HG03159 (cell line): Measurements from ENCODE around the gene TSTD2.

Experiments
- ATAC-seq: cut with Tn5 transposase; IDR thresholded peaks from one replicate; pipeline ENCODE4 v1.9.1; 2021; ENCODE audit warnings: mild to moderate bottlenecking, moderate library complexity; ENCODE audit not compliant: unreplicated experiment

The TSTD2 gene

DNA sequence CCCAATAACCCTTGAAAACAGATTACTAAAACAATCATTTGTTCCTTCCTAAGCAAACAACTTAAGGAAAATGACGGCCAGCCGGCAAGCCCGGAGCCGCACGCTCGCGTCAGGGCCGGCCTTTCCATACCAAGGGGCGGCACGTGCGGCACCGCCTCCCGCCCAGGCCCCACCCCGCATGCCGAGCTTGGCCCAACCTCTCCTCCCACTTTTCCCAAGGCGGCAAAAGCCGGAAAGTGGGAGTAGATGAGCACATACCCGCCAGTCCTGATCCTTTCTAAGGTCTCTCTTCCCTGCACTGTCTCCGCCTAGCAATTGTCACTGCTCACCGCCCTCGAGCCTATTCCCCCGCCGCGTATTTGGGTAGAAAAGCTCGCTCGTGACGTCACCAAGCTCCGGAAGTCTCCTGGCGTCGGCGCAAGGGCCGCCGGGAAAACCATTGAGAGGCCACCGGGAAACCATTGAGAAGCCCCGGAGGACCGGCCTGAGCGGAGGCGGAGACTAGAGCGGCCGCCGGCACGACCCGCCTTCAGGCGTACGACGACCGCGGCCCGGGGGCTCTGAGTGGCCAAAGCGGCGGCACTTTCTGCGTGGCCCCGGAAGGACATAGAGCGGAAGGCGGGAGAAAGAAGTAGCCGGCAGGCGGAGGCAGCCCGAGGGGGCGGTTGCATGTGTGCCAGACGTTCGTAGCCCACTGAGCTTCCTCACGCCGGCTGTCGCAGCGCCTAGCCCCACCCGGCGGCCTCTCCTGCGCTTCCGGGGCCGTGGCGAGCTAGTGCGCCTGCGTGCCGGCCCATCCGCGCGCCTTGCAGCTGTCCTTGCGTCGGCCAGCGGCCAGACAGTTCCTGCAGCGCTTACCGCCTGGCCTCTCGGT is at the start of gene TSTD2, which contains the start of gene NCBP1:
Gene TSTD2, minus strand, starts transcription at position 384 of the 874 bp plus-strand sequence. CDS start 5,806 bp downstream, outside the sequence.
Gene NCBP1, plus strand, starts transcription at position 837 of the 874 bp plus-strand sequence. CDS start 61 bp downstream, outside the sequence.
- peak; percentile 84 for ATAC-seq

DNA sequence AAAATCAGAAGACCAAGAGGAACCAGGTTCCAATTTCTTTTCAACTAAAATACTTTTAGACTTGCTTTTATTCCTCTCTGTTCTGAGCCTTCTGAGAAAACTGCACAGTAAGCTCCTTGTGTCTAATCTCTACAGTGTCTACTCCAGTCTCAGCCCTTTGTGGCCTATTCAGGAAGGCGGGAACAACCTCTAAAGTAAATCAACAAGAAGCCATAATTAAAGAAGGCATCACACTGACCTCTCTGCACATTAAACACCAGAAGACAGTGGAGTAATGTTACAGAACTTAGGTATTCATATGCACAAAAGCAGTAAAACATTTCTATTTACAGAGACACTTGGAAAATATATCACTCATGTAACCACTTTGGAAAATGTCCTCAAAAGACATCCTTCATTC is 49.1 kb upstream of the TSTD2 start:
- ATAC-seq = no peak

DNA sequence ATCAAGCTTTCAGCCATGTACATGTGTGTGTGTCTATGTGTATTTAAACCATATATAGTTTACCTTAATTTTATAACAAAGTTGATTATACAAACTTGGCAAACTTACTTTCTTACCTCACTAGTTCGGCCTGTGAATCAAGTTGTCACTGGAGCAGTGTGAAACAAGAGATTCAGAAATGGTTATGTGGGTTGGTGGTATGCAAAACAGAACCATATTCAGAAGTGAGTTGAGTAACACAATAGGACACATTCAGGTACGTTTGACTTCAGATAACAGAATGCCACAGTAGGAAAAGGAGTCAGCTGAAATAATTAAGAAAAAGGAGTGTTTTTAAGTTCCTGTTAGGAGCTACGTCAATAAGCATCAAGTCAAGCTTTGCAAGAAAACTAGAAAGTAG is 42.5 kb upstream of the TSTD2 start:
- no peak for ATAC-seq

DNA sequence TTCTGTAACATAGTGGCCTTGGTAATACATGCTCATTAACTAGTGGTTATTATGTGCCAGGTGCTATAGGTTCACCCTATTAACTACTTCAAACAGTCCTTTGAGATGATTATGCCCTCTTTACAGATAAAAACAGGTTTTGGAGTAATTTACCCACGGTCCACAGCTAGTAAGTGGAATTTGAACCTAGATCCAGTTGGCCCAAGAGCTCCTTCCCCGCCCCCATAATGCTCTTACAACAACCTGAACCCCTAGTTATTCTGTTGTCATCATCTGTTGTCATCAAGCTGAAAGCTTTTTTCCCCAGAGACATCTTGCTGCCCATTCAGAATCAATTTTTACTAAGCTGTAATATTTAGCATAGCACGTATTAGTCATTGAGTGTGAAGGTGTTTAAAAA is 40.8 kb upstream of the TSTD2 start:
- no peak for ATAC-seq

DNA sequence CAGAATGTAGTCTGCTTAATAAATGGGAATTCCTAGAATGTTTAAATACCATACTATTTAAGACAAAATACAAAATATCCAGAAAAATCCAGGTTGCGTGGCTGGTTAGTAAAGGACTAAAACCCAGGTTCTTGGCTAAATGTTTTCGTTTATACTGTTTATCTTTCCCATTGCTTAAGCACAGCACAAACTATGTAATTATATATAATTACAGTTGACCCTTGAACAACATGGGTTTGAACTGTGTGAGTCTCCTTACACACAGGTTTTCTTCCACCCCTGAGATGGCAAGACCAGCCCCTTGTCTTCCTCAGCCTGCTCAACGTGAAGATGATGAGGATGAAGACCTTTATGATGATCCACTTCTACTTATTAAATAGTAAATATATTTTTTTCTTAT is 39.2 kb upstream of the TSTD2 start:
- ATAC-seq = no peak

DNA sequence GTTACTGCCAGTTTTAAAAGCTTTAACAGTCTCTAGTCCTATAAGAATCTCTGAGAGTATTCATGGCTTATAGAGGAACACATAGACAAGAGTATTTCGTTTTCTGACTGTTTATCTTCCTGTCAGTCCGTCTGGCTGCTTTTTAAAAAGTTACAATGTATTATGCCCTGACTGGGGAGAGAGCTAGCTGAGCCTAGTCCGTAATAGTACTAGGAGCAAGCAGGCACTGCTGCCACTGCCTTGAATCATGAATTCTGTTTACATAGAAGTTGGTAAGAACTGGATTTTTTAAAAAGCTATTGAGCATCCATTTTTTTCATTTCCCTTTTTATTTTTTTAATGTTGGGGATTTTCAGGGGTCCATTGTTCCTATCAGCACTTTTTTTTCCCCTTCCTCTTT is 37.4 kb upstream of the TSTD2 start:
- no peak for ATAC-seq

DNA sequence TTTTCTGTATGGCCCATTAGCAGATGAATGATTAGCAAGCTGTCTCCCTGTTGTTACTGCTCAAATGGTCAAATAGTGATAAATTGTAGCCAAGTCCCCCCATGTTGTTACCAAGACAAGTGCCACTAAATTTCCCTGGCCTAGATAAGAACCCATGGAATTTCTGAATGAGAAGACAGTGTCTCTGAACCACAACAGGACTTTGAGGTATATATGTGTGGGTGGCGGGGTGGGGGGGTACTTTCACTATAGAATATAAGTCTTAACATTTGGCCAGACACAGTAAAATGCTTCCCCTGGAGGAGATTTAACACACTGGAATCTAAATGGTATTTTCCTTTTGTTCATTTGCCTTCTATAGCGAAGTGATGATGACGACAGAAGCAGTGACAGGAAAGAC is 35.3 kb upstream of the TSTD2 start:
- no peak for ATAC-seq

DNA sequence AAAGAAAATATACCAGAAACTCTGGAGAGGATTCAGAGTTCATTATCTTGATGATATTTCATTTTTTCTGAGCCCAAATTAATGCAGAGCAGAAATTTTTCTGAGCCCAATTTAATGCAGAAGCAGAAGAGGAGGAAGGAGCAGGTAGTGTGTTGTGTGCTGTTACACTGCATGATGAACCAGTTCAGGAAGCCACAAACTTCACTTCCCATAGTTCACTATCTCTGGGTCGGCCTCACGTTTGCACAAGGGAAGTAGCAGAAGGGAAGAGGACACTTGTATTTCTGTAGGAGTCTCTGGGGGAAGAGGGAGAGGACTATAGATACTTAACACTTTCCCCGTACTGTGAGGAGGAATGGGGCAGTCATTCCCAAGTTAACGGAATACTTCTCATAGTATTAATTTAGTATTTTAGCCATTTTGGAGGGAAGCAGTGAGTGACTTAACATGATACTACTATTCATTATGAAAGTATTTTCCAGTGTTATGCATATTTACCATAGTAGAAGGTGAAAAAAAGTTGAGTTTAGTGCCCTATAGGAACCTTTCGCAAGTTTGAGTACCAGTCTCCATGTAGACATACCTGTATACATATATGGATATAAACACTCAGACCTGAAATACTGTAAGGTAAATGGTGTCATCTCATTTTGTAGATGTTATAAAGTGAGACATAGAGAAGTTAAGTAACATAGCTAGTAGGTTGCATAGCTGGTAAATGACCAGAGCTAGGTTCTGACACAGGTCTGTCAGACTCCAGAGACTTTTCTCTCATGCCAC is 33.9 kb upstream of the TSTD2 start:
- ATAC-seq = no peak

DNA sequence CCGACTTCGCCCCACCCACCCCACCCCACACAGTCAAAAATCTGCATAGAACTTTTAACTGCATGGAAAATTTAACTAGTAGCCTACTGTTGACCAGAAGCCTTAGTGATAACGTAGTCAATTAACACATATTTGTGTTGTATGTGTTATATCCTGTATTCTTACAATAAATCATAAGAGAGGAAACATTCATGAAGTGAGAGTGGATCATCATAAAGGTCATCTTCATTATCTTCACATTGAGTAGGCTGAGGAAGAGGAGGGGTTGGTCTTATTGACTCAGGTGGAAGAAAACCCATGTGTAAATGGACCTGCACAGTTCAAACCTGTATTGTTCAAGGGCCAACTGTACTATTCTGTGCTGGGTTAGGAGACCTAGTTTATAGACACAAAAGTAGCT is 32.6 kb upstream of the TSTD2 start:
- ATAC-seq = no peak

DNA sequence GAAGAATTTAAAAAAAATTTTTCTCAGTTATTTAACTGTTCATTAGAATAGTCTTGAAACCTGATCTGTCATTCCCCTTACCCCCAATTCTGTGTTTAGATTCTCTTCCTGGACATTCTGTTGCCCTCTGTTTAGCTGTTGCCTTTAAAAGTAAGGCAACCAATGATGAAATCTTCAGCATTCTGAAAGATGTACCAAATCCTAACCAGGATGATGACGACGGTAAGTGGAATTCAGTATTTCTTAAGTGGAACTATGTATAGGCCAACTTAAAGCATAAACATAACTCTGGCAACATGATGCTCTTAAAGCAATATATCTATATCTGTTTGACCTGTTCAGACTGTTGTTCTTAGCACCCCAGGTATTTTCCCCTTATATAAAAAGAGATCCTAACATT is 27.7 kb upstream of the TSTD2 start:
- no peak for ATAC-seq

DNA sequence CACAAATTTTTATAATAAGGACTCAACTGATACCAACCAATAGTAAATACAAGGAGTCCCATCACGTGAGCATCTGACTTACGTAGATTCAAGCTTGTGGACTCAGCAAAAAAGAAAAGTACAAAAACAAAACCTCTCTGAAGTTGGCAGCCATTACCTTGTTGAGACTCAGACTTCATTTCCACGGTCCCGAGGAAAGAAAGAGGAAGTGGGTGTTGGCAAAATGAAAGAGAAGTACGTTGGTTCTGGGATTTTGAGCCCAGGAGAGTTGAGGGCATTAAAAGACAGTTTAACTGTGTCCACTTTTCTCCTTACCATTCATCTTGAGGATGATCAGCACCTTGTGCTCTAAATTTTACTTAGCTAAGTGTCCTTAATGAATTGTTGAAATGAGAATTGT is 27.2 kb upstream of the TSTD2 start:
- ATAC-seq = no peak

DNA sequence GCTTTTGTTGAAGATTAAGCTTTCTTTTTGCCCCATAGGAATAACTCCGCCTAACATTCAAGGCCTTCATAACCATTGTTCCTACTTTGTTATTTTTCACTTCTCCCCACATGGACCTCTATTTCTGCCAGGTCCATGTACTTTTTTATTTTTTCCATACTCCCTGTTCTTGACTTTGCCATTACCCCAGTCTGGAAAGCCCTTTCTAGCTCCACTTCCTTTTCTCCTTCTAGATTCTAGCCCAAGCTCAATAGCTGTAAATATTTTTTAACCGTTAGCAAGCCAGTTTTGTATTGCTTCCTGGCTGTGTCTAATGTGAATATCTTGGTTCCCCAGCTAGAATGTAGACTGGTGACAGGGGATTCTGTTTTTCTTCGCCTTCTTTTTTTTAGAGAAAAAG is 26.6 kb upstream of the TSTD2 start:
- no peak for ATAC-seq

DNA sequence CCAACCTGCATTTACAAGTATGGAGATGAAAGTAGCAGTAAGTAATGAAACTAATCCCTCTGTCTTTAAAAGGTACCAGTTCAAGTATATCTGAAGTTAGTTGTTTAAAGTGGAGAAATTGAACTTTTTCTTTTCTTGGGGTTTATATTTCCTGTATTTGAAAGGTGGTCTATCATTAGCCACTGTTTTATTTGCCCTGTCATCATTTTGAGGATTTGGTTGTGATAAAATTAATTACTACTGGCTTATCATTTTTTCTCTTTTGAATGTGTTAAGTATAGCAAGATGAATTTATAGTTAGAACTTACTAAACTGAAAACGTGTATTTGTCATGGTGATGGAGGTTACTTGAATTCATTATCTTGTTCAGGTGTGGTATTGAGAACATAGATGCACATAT is 25.5 kb upstream of the TSTD2 start:
- ATAC-seq = no peak

DNA sequence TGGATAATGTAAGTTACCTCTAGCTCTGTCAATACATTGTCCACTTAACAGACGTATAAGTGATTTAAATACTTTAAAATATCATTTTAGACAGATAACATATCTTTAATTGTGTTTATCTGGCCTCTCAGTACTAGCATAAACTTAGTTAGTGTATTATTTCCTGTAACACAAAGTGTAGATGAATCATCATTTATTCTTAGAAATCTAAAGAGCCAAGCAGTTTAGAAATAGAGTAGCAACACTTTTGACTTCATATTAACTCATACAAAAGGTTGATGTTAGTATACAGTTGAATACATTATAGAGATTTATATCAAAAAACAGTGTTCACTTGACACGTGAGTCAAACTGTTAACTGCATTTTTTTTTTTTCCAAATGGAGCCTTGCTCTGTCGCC is 18.5 kb upstream of the TSTD2 start:
- no peak for ATAC-seq

DNA sequence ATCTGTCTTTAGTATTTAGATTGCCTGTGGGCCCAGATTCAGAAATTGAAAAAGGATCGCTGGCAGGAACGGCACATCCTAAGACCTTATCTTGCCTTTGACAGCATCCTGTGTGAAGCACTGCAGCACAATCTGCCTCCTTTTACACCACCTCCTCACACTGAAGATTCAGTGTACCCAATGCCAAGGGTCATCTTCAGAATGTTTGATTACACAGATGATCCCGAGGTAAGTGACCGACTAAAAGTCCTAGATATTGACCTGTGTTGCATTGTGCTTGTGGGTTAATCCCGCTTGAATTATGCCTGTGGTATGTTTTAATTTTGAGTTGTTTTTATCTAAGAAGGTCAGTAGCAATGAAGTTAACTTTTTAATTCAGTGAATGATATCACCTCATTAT is 14.8 kb upstream of the TSTD2 start:
- ATAC-seq = no peak

DNA sequence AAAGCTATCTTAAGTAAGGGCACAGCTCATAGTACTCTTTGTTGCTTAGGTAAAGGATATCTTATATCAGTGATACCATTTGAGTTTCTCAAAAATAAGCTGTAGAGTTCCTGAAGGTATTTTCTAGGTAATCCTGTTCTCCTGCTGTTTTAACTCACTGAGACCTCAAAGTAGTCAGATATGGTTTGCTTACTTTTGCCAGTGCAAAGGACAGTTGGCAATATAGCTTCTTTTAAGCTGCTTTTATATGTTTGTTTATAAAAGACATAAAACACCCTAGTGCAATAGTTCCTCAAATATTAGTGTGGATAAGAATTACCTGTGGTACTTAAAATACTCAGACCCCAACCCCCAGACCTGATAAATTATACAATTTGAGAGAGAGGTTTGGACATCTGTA is 12.6 kb upstream of the TSTD2 start:
- ATAC-seq = no peak

DNA sequence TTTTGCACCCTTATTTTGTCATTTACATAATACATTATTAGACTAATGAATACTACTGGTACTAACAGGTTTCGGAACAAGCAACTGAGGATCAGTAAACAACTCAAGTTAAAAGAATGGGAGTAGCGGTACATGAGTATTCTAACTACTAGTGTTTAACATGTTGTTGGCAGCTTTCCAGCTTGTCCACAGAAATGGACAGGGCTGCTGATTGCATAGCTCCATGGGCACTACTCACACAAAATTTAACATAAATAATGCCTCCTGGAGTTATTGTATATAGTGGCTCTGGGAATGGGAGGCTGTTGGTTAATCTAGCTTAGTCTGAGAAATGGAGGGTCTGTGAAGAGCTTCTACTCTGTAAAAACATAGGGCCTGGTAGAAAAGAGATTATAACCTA is 7.2 kb upstream of the TSTD2 start:
- no peak for ATAC-seq

DNA sequence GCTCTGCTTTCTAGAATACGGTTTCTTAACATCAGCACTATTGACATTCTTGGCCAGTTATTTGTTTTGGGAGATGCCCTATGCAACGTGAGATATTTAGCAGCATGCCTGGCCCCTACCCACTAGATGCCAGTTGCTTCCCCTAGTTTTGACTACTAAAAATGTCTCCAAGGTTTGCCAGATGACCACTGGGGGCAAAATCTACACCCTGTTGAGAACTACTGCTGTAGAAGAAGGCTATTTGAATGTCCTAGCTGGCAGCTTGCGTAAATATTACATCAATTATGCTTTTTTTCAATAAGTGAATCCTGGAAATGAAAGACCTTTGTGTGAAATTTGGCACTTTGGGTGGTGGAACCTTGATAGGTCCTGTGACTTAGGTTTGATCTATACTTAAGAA is 5.5 kb upstream of the TSTD2 start:
- no peak for ATAC-seq

DNA sequence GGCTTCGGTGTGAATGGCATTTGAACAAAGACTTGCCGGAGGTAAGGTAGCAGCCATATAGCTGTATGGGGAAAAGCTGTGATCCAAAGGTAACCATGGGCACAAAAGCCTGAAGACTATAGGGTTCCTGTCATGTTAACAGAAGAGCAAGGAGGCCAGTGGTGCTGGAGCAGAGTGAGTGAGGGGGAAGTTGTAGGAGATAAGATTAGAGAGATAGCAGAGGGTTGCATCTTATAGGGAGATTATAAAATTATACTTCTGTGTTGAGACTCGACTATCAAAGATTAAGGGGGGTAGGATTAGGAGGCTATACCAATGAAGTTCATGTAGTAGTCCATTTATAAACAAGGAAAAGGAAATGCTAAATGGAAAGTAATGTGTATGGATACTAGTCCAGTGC is 3.7 kb upstream of the TSTD2 start:
- no peak for ATAC-seq

DNA sequence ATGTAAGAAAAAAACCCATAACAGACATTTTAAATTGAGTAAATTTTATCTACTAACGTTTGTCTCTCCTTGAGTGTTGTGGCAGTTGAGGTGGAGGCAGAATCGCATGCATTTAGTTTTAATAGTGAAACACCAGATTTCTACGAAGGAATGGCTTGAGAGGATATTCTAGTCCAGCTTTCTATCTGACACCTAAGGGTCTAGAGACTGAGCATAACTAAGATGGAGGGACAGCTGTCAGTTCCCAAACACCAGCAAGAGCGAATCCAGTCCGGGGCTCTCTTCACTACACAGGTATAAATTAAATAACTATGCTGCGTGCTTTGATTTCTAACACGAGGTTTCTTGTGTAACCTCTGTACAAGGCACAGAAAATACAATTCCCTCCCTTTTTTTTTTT is 1.9 kb upstream of the TSTD2 start:
- ATAC-seq = no peak

DNA sequence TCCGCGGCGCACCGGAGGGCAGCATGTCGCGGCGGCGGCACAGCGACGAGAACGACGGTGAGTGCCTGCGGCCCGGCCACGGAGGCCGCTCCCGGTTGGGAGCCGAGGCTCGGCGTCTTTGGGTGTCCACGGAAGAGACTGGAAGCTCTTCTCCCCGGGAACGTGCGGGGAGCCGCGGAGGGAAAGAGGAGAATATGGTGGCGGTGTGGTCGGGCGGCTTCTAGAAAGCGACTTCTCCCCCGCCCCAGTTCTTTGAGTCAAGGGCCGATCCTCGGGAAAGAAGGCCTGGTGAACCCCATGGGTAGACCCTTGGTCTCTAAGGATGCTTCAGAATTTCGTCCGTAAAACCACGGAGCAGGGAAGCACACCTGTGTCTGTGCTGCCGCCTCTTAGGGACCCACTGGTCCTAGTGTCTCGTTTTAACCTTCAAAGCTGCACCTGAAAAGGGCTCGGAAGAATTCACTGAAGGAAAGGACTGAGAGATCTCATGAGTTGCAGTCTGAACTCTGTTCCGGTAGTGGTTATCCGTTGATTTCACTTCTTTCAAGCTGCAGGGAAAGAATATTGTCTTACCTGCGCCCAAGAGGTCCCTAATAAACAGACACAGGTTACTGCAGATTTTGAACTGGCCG is 807 bp upstream of the TSTD2 start:
- no peak for ATAC-seq
